RPMI8226 (cell line): ENCODE measurements around the gene CLEC18C.
"Not testable (repeated sequence)": the region's sequence is repeated elsewhere in the genome, so short reads cannot be mapped to it uniquely, and the experiment has no call there.

Experiments
- DNase-seq: peaks from one replicate; pipeline ENCODE4 v3.0.0-alpha.2; 2015

The CLEC18C gene

GRCh38 chr16:70218586-70218985 lies 45.0 kb downstream of the CLEC18C start:
- DNase-seq, result not testable (repeated sequence)

DNA sequence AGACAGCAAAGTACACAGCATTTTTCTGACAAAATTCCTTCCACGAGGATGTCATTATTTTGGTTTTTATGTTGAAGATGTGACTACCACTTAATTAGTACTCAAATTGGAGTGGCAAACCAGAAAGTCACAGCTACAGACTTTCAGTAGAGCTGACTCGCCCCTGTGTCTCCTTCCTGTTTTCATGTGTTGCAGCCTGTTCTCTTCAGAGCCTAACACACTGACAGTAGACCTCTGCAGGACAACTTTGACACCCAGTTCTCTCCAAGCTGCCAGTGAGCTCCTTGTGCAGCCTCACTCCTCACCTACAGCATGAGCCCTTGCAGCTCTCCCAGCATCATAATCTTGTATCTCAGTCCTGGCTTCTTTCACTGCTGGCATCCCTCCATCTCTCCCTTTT lies 49.0 kb downstream of the CLEC18C start:
- not testable (repeated sequence) for DNase-seq

DNA sequence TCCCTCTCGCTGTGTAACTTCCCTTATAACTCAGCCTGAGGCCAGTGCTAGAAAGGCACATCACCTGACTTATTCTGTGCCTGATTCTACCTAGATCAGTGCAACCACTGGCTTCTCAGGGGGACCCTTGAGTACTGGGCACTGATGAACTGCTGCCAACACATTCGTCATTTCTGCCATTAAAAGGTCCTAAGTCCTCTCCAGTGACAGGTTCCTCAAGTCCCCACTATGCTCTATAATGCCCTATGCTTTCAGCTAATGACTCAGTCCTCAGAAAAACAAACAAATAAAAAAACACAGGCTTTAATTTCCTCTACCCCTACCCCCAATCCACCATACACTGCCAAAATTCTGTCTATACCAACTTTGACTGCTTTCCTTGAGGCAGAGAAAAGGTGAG lies 49.6 kb downstream of the CLEC18C start:
- not testable (repeated sequence) for DNase-seq

DNA sequence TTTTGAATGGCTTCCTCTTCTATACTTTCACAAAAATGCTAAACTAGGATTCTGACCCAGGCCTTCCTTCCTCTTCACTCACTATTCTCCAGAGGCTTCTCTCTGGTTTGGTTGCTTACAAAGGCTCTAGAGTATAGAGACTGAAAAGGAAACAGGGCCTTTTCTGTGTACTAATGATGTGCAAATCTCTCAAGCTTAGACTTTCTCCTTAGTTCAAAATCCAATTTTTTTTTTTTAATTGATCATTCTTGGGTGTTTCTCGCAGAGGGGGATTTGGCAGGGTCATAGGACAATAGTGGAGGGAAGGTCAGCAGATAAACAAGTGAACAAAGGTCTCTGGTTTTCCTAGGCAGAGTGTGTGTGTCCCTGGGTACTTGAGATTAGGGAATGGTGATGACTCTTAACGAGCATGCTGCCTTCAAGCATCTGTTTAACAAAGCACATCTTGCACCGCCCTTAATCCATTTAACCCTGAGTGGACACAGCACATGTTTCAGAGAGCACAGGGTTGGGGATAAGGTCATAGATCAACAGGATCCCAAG lies 50.5 kb downstream of the CLEC18C start:
- DNase-seq, result not testable (repeated sequence)

DNA sequence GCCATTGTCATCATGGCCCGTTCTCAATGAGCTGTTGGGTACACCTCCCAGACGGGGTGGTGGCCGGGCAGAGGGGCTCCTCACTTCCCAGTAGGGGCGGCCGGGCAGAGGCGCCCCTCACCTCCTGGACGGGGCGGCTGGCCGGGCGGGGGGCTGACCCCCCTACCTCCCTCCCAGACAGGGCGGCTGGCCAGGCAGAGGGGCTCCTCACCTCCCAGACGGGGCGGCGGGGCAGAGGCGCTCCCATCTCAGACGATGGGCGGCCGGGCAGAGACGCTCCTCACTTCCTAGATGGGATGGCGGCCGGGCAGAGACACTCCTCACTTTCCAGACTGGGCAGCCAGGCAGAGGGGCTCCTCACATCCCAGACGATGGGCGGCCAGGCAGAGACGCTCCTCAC lies 51.1 kb downstream of the CLEC18C start:
- not testable (repeated sequence) for DNase-seq

GRCh38 chr16:70225430-70225829 lies 51.8 kb downstream of the CLEC18C start:
- DNase-seq, result not testable (repeated sequence)

GRCh38 chr16:70226024-70226423 lies 52.4 kb downstream of the CLEC18C start:
- DNase-seq, result not testable (repeated sequence)

DNA sequence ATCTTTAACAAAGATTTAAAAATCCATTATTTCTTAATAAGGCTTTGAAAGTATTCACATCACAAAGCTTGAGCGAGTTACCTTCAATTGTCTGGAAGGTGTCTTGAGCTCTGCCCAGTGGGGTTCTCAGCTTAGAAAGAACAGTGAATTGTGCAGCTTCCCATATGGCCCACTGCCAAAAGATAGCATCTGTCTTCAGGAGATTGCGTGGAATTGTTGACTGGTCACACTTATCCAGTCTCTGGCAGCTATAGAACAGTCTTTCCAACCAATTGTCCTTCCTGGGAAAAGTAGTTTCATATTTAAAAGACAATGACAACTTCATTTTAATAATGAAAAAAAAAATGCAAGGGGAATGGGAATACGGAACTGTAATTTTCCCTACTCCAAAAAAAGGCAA lies 58.2 kb downstream of the CLEC18C start:
- not testable (repeated sequence) for DNase-seq
